ENCODE results near the gene NCOA1. TPM values are rescaled to one million over a fixed set of nuclear protein-coding genes. Genes with fewer than 3 reads are reported as not detected.

The NCOA1 gene
- total and polyA plus RNA-seq, 4 donors = 6.5 to 26.6 (median 16.3) TPM

GRCh38 chr2:24809316-24810007 is 318.4 kb downstream of the NCOA1 start:
- H3K4me1 ChIP-seq (ENCODE audit: control insufficient read depth in 4 of 4, insufficient read depth in 4 of 4, low read length in 3 of 4) = peaks cover 0 to 1% (median 0%) of the 10 kb centered on the region in 4 donors
- TF ChIP-seq JUND (IDR thresholded peaks at IDR 0.05) (no peak), CTCF (IDR thresholded peaks at IDR 0.05; ENCODE audit: low read depth, low read length, missing input control) (no peak), RAD21 (IDR thresholded peaks at IDR 0.05) (no peak), SP1 (IDR thresholded peaks at IDR 0.05) (no peak), FOXA2 (IDR thresholded peaks at IDR 0.05) (no peak), GABPA (IDR thresholded peaks at IDR 0.05 in 1 of 2, conservative IDR thresholded peaks at IDR 0.05 in 1 of 2) (no peak), RXRA (IDR thresholded peaks at IDR 0.05) (no peak), ZBTB33 (IDR thresholded peaks at IDR 0.05) (no peak), HNF4A (conservative IDR thresholded peaks at IDR 0.05) (no peak), ATF3 (IDR thresholded peaks at IDR 0.05) (no peak), TAF1 (conservative IDR thresholded peaks at IDR 0.05) (no peak), NR2F2 (IDR thresholded peaks at IDR 0.05) (no peak), EGR1 (IDR thresholded peaks at IDR 0.05; ENCODE audit: low read depth in 2 of 2) (no peak)
- DNase-seq (ENCODE audit: low spot score) = no peak
- H3K27ac ChIP-seq (ENCODE audit: low read depth in 1 of 2, low read length in 2 of 2) = no peak overlapping the region
- H3K27me3 ChIP-seq (ENCODE audit: control insufficient read depth in 4 of 4, insufficient read depth in 4 of 4, low read length in 3 of 4) = no peaks in the 10 kb centered on the region
- H3K9ac ChIP-seq (ENCODE audit: low read depth in 1 of 2, low read length in 2 of 2) = no peak overlapping the region
- H3K9me3 ChIP-seq (ENCODE audit: control insufficient read depth in 4 of 4, low read length in 3 of 4) = no peaks in the 10 kb centered on the region
- peaks cover 0 to 2% (median 0%) of the 10 kb centered on the region in 4 donors for H3K36me3 ChIP-seq (ENCODE audit: control insufficient read depth in 4 of 4, insufficient read depth in 3 of 4, low read depth in 1 of 4, low read length in 3 of 4)
- H3K4me3 ChIP-seq (ENCODE audit: low read depth in 1 of 3, low read length in 3 of 3) = no peak overlapping the region
- 91% methylated on average over 4 of the region's 4 CpGs for WGBS

GRCh38 chr2:24813691-24814137 is 322.7 kb downstream of the NCOA1 start:
- TF ChIP-seq ZBTB33 (IDR thresholded peaks at IDR 0.05) (no peak), FOXA1 (IDR thresholded peaks at IDR 0.05) (no peak), HNF4A (conservative IDR thresholded peaks at IDR 0.05) (no peak), REST (IDR thresholded peaks at IDR 0.05) (no peak), ATF3 (IDR thresholded peaks at IDR 0.05) (no peak), GABPA (IDR thresholded peaks at IDR 0.05 in 1 of 2, conservative IDR thresholded peaks at IDR 0.05 in 1 of 2) (no peak), RXRA (IDR thresholded peaks at IDR 0.05) (no peak), NR2F2 (IDR thresholded peaks at IDR 0.05) (no peak)
- no peaks in the 10 kb centered on the region for H3K9me3 ChIP-seq (ENCODE audit: control insufficient read depth in 4 of 4, low read length in 3 of 4)
- WGBS = 98% methylated on average over 4 of the region's 4 CpGs
- no peak overlapping the region for H3K9ac ChIP-seq (ENCODE audit: low read depth in 1 of 2, low read length in 2 of 2)
- no peak for DNase-seq (ENCODE audit: low spot score)
- H3K27me3 ChIP-seq (ENCODE audit: control insufficient read depth in 4 of 4, insufficient read depth in 4 of 4, low read length in 3 of 4) = no peaks in the 10 kb centered on the region
- peaks cover 0 to 4% (median 0%) of the 10 kb centered on the region in 4 donors for H3K36me3 ChIP-seq (ENCODE audit: control insufficient read depth in 4 of 4, insufficient read depth in 3 of 4, low read depth in 1 of 4, low read length in 3 of 4)
- no peak overlapping the region for H3K27ac ChIP-seq (ENCODE audit: low read depth in 1 of 2, low read length in 2 of 2)
- H3K4me1 ChIP-seq (ENCODE audit: control insufficient read depth in 4 of 4, insufficient read depth in 4 of 4, low read length in 3 of 4) = peaks cover 0 to 1% (median 0%) of the 10 kb centered on the region in 4 donors
- H3K4me3 ChIP-seq (ENCODE audit: low read depth in 1 of 3, low read length in 3 of 3) = no peak overlapping the region

Measured in liver (tissue), 9 donors.